KMS-11 (cell line): Measurements from ENCODE around the gene SORL1-AS1.

Source experiments
- H2AFZ ChIP-seq: fragments of 200-600 bp; sonication (generic); 2 replicates; pipeline ENCODE4 v1.6.1; 2016; ENCODE audit warnings: antibody characterized with exemption, mixed run types, low read depth
- H3K27ac ChIP-seq: fragments of 200-600 bp; sonication (generic); 2 replicates; pipeline ENCODE4 v1.6.1; 2016; ENCODE audit warnings: mild to moderate bottlenecking, mixed run types
- H3K27me3 ChIP-seq: fragments of 200-600 bp; sonication (generic); 2 replicates; pipeline ENCODE4 v1.6.1; 2017; ENCODE audit warnings: mild to moderate bottlenecking, low read depth, mixed run types, moderate library complexity; ENCODE audit not compliant: insufficient read depth
- H3K36me3 ChIP-seq: fragments of 200-600 bp; sonication (generic); 2 replicates; pipeline ENCODE4 v1.6.1; 2017; ENCODE audit warnings: mild to moderate bottlenecking, mixed run types; ENCODE audit not compliant: insufficient read depth
- H3K4me1 ChIP-seq: fragments of 200-600 bp; sonication (generic); 2 replicates; pipeline ENCODE4 v1.6.1; 2016; ENCODE audit warnings: mild to moderate bottlenecking, low read depth, mixed run types; ENCODE audit not compliant: poor library complexity, severe bottlenecking
- H3K4me2 ChIP-seq: fragments of 200-600 bp; sonication (generic); 2 replicates; pipeline ENCODE4 v1.7.0; 2016; ENCODE audit warnings: mild to moderate bottlenecking, mixed run types
- H3K4me3 ChIP-seq: fragments of 200-600 bp; sonication (generic); IDR thresholded peaks from 2 replicates; pipeline ENCODE4 v1.6.1; 2017; ENCODE audit warnings: low read depth, low read length, mixed read lengths; ENCODE audit not compliant: insufficient read depth
- H3K79me2 ChIP-seq: fragments of 200-600 bp; sonication (generic); 2 replicates; pipeline ENCODE4 v1.6.1; 2016; ENCODE audit warnings: low read depth, mixed run types; ENCODE audit not compliant: insufficient read depth
- H3K9ac ChIP-seq: fragments of 200-600 bp; sonication (generic); 2 replicates; pipeline ENCODE4 v1.6.1; 2016; ENCODE audit warnings: mild to moderate bottlenecking, mixed run types
- H4K20me1 ChIP-seq: fragments of 200-600 bp; sonication (generic); 2 replicates; pipeline ENCODE4 v1.6.1; 2016; ENCODE audit warnings: mild to moderate bottlenecking, mixed run types; ENCODE audit not compliant: insufficient read depth
- CTCF ChIP-seq: fragments of 200-600 bp; sonication (generic); conservative IDR thresholded peaks from 2 replicates; pipeline ENCODE4 v1.6.1; 2017; ENCODE audit warnings: low read depth, mild to moderate bottlenecking, antibody characterized with exemption, low read length, moderate library complexity, mixed read lengths

Gene SORL1-AS1

GRCh38 chr11:121450401-121450800 lies 2.4 kb downstream of the SORL1-AS1 start:
- no peak overlapping the region for H3K4me2 ChIP-seq
- H3K4me3 ChIP-seq, result no peak overlapping the region
- no peak for TF ChIP-seq CTCF
- H3K27ac ChIP-seq, result no peak overlapping the region
- H4K20me1 ChIP-seq, result no peaks in the 10 kb centered on the region
- no peaks in the 10 kb centered on the region for H3K36me3 ChIP-seq
- no peak overlapping the region for H2AFZ ChIP-seq
- H3K4me1 ChIP-seq, result peaks cover 7% of the 10 kb centered on the region
- H3K27me3 ChIP-seq, result no peaks in the 10 kb centered on the region
- no peak overlapping the region for H3K9ac ChIP-seq
- H3K79me2 ChIP-seq, result no peaks in the 10 kb centered on the region

GRCh38 chr11:121449626-121450025 lies 3.1 kb downstream of the SORL1-AS1 start:
- Histone ChIP-seq H4K20me1 (no peaks in the 10 kb centered on the region), H3K4me1 (peaks cover 7% of the 10 kb centered on the region), H3K36me3 (no peaks in the 10 kb centered on the region), H3K27ac (no peak overlapping the region), H3K79me2 (no peaks in the 10 kb centered on the region), H3K27me3 (no peaks in the 10 kb centered on the region), H3K4me3 (no peak overlapping the region), H3K9ac (no peak overlapping the region), H3K4me2 (no peak overlapping the region), H2AFZ (no peak overlapping the region)
- TF ChIP-seq CTCF, result no peak

- peaks cover 7% of the 10 kb centered on the region for H3K4me1 ChIP-seq
- no peak overlapping the region for H3K27ac ChIP-seq
- TF ChIP-seq CTCF, result no peak
- H3K36me3 ChIP-seq, result no peaks in the 10 kb centered on the region
- H3K27me3 ChIP-seq, result no peaks in the 10 kb centered on the region
- H3K9ac ChIP-seq, result no peak overlapping the region
- no peak overlapping the region for H3K4me2 ChIP-seq
- H3K4me3 ChIP-seq, result no peak overlapping the region
- no peaks in the 10 kb centered on the region for H4K20me1 ChIP-seq
- no peaks in the 10 kb centered on the region for H3K79me2 ChIP-seq
- H2AFZ ChIP-seq, result no peak overlapping the region
These were observed 3.6 kb downstream of the SORL1-AS1 start for GRCh38 chr11:121449123-121449522.

GRCh38 chr11:121448431-121448941 lies 4.3 kb downstream of the SORL1-AS1 start:
- Histone ChIP-seq H3K4me2 (no peak overlapping the region), H2AFZ (no peak overlapping the region), H3K79me2 (no peaks in the 10 kb centered on the region), H4K20me1 (no peaks in the 10 kb centered on the region), H3K27ac (no peak overlapping the region), H3K4me3 (no peak overlapping the region), H3K27me3 (no peaks in the 10 kb centered on the region), H3K4me1 (peaks cover 7% of the 10 kb centered on the region), H3K9ac (no peak overlapping the region), H3K36me3 (no peaks in the 10 kb centered on the region)
- no peak for TF ChIP-seq CTCF
